Endodermal cell (in vitro differentiated cells): ENCODE data around the gene SH2B3. TPM values are rescaled to one million over a fixed set of nuclear protein-coding genes. Genes with fewer than 3 reads are reported as not detected.

ENCODE experiments used
- DNase-seq: peaks from one replicate; pipeline ENCODE4 v3.0.0-alpha.2; 2017
- H3K27ac ChIP-seq: 2 replicates; pipeline ENCODE4 v1.5.1; 2013; ENCODE audit warnings: mild to moderate bottlenecking, low read depth, low read length, moderate library complexity
- H3K27me3 ChIP-seq: 2 replicates; pipeline ENCODE4 v1.6.1; 2013; ENCODE audit warnings: mild to moderate bottlenecking, low read length, moderate library complexity; ENCODE audit not compliant: insufficient read depth, control insufficient read depth, poor library complexity, severe bottlenecking
- H3K36me3 ChIP-seq: 2 replicates; pipeline ENCODE4 v1.7.0; 2013; ENCODE audit warnings: mild to moderate bottlenecking, low read length, moderate library complexity; ENCODE audit not compliant: control insufficient read depth, insufficient read depth
- H3K4me1 ChIP-seq: one replicate; pipeline ENCODE4 v1.7.0; 2013; ENCODE audit warnings: low read length; ENCODE audit not compliant: control insufficient read depth, insufficient read depth
- H3K4me3 ChIP-seq: 2 replicates; pipeline ENCODE4 v1.5.1; 2013; ENCODE audit warnings: mild to moderate bottlenecking, low read length, moderate library complexity
- H3K9ac ChIP-seq: 2 replicates; pipeline ENCODE4 v1.6.1; 2013; ENCODE audit warnings: mild to moderate bottlenecking, low read length, moderate library complexity; ENCODE audit not compliant: poor library complexity, severe bottlenecking; ENCODE audit errors: extremely low read depth
- H3K9me3 ChIP-seq: 2 replicates; pipeline ENCODE4 v1.6.1; 2013; ENCODE audit warnings: mild to moderate bottlenecking, low read length, moderate library complexity; ENCODE audit not compliant: control insufficient read depth
- H3K27ac Mint-ChIP-seq: 2 replicates; pipeline ENCODE4 v1.8.0; 2020; ENCODE audit warnings: mixed read lengths
- H3K27me3 Mint-ChIP-seq: 2 replicates; pipeline ENCODE4 v1.8.0; 2021; ENCODE audit warnings: mild to moderate bottlenecking, mixed read lengths; ENCODE audit not compliant: insufficient read depth
- H3K36me3 Mint-ChIP-seq: 2 replicates; pipeline ENCODE4 v1.8.0; 2020; ENCODE audit warnings: low read depth, mixed read lengths
- H3K4me1 Mint-ChIP-seq: 2 replicates; pipeline ENCODE4 v1.8.0; 2020; ENCODE audit warnings: mixed read lengths
- H3K4me3 Mint-ChIP-seq: 2 replicates; pipeline ENCODE4 v1.8.0; 2020; ENCODE audit warnings: mild to moderate bottlenecking, moderate library complexity, mixed read lengths
- H3K9me3 Mint-ChIP-seq: 2 replicates; pipeline ENCODE4 v1.8.0; 2020; ENCODE audit warnings: mild to moderate bottlenecking, mixed read lengths
- WGBS, 2 experiments: methylation state at CpG; one replicate each; pipeline versions ENCODE4 v1.1.5 to v1.1.7; 2013; ENCODE audit warnings: missing lambda C conversion rate in 2 of 2, mixed read lengths in 1 of 2; ENCODE audit not compliant: insufficient coverage in 1 of 2, insufficient read length in 1 of 2; 5-methylcytosine and 5-hydroxymethylcytosine counted together
- total RNA-seq, 2 donors: library from RNA; stranded (reverse); fragmentation: NEBNext Ultra II Directional in 1 of 2; extraction: Animal tissue kit (Norgen Biotek cat#: 25700) in 1 of 2; gene quantifications; 2 replicates in 1 of 2; 3 replicates in 1 of 2; pipeline ENCODE4 v1.2.1, GENCODE V29; 2021
- TF ChIP-seq, protein P1 (sequence below): fragments of 200-600 bp; sonication (generic); conservative IDR thresholded peaks from 2 replicates; pipeline ENCODE4 v1.5.0; 2021; ENCODE audit warnings: antibody characterized with exemption, mild to moderate bottlenecking

Gene SH2B3
- total RNA-seq, 2 donors from 2014 or later = 6.8 to 6.9 TPM

DNA sequence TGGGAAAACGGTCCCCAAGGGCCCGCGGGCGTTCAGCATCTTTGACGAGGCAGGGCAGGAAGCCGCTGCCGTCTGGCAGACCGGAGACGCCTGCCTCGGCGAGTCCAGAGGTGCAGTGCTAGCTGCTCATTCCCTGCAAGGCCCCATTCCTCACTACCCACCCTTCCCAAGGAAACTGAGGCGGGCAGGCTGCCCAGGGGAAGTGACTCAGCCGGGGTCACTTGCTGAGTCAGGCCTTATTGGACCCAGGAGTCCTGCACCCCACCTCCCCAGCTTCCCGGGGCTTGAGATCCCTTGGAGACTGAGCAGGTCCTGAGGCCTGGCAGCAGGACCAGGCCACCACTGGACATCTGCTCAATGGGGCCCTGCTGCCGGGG, 3.7 kb downstream of the SH2B3 start:
- no peak overlapping the region for H3K4me3 Mint-ChIP-seq
- H3K27ac Mint-ChIP-seq = no peak overlapping the region
- Histone ChIP-seq H3K9me3 (no peaks in the 10 kb centered on the region), H3K27ac (peak overlapping the region; percentile 60), H3K4me3 (no peak overlapping the region), H3K4me1 (peaks cover 31% of the 10 kb centered on the region), H3K27me3 (peaks cover 4% of the 10 kb centered on the region), H3K9ac (no peak overlapping the region), H3K36me3 (no peaks in the 10 kb centered on the region)
- peaks cover 38% of the 10 kb centered on the region for H3K4me1 Mint-ChIP-seq
- no peaks in the 10 kb centered on the region for H3K9me3 Mint-ChIP-seq
- 83 to 86% methylated on average over 9 to 15 of the region's 15 CpGs for WGBS, 2 experiments
- H3K36me3 Mint-ChIP-seq = no peaks in the 10 kb centered on the region
- peaks cover 13% of the 10 kb centered on the region for H3K27me3 Mint-ChIP-seq
- TF ChIP-seq, protein P1, sequence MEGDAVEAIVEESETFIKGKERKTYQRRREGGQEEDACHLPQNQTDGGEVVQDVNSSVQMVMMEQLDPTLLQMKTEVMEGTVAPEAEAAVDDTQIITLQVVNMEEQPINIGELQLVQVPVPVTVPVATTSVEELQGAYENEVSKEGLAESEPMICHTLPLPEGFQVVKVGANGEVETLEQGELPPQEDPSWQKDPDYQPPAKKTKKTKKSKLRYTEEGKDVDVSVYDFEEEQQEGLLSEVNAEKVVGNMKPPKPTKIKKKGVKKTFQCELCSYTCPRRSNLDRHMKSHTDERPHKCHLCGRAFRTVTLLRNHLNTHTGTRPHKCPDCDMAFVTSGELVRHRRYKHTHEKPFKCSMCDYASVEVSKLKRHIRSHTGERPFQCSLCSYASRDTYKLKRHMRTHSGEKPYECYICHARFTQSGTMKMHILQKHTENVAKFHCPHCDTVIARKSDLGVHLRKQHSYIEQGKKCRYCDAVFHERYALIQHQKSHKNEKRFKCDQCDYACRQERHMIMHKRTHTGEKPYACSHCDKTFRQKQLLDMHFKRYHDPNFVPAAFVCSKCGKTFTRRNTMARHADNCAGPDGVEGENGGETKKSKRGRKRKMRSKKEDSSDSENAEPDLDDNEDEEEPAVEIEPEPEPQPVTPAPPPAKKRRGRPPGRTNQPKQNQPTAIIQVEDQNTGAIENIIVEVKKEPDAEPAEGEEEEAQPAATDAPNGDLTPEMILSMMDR = no peak
- DNase-seq = no peak

GRCh38 chr12:111409780-111410430, 4.2 kb downstream of the SH2B3 start:
- Mint-ChIP-seq H3K4me1 (peaks cover 34% of the 10 kb centered on the region), H3K27ac (peak overlapping the region; percentile 30), H3K27me3 (peaks cover 9% of the 10 kb centered on the region), H3K36me3 (no peaks in the 10 kb centered on the region), H3K4me3 (no peak overlapping the region), H3K9me3 (no peaks in the 10 kb centered on the region)
- Histone ChIP-seq H3K4me1 (peaks cover 31% of the 10 kb centered on the region), H3K27ac (peak overlapping the region; percentile 60), H3K4me3 (no peak overlapping the region), H3K9me3 (no peaks in the 10 kb centered on the region), H3K27me3 (no peaks in the 10 kb centered on the region), H3K36me3 (no peaks in the 10 kb centered on the region), H3K9ac (no peak overlapping the region)
- peak; percentile 88 for DNase-seq
- 70 to 77% methylated on average over 4 to 14 of the region's 14 CpGs for WGBS, 2 experiments
- TF ChIP-seq, protein P1 = no peak

- no peak overlapping the region for H3K4me3 Mint-ChIP-seq
- peak; percentile 76 for DNase-seq
- peaks cover 7% of the 10 kb centered on the region for H3K27me3 Mint-ChIP-seq
- peak overlapping the region; percentile 36 for H3K27ac ChIP-seq
- 87 to 92% methylated on average over 8 to 12 of the region's 12 CpGs for WGBS, 2 experiments
- no peaks in the 10 kb centered on the region for H3K36me3 Mint-ChIP-seq
- peaks cover 31% of the 10 kb centered on the region for H3K4me1 ChIP-seq
- H3K9me3 Mint-ChIP-seq = no peaks in the 10 kb centered on the region
- no peaks in the 10 kb centered on the region for H3K9me3 ChIP-seq
- H3K4me3 ChIP-seq = no peak overlapping the region
- H3K36me3 ChIP-seq = no peaks in the 10 kb centered on the region
- peak overlapping the region; percentile 55 for H3K27ac Mint-ChIP-seq
- no peaks in the 10 kb centered on the region for H3K27me3 ChIP-seq
- H3K9ac ChIP-seq = no peak overlapping the region
- H3K4me1 Mint-ChIP-seq = peaks cover 34% of the 10 kb centered on the region
- TF ChIP-seq, protein P1 = no peak
Measured at GRCh38 chr12:111410431-111411184, 4.9 kb downstream of the SH2B3 start.
